Mesenchymal stem cell (in vitro differentiated cells and primary cell): ENCODE results near the gene SOHLH1.

Experiments
- DNase-seq: peaks from one replicate; pipeline ENCODE4 v3.0.0-alpha.2; 2013
- H2AFZ ChIP-seq: one replicate; pipeline ENCODE4 v1.6.1; 2013; ENCODE audit warnings: low read depth, mild to moderate bottlenecking, control low read depth, inconsistent platforms, low read length, moderate library complexity
- H2AK5ac ChIP-seq: 2 replicates; pipeline ENCODE4 v1.6.1; 2013; ENCODE audit warnings: low read length, moderate library complexity, mild to moderate bottlenecking, inconsistent platforms; ENCODE audit not compliant: severe bottlenecking
- H2BK120ac ChIP-seq: one replicate; pipeline ENCODE4 v1.6.1; 2013; ENCODE audit warnings: low read depth, mild to moderate bottlenecking, inconsistent platforms, low read length, moderate library complexity
- H2BK12ac ChIP-seq, 2 experiments: one replicate each; pipeline ENCODE4 v1.6.1; 2013; ENCODE audit warnings: inconsistent platforms in 2 of 2, low read length in 2 of 2, mild to moderate bottlenecking in 2 of 2, moderate library complexity in 2 of 2, control low read depth in 1 of 2
- H2BK15ac ChIP-seq: one replicate; pipeline ENCODE4 v1.6.1; 2013; ENCODE audit warnings: mild to moderate bottlenecking, low read depth, inconsistent platforms; ENCODE audit not compliant: poor library complexity, severe bottlenecking
- H2BK5ac ChIP-seq: 2 replicates; pipeline ENCODE4 v1.6.1; 2013; ENCODE audit warnings: low read depth, mild to moderate bottlenecking, low read length, control low read depth, inconsistent platforms; ENCODE audit not compliant: poor library complexity, severe bottlenecking
- H3K14ac ChIP-seq, 2 experiments: one replicate each; pipeline ENCODE4 v1.6.1; 2013; ENCODE audit warnings: inconsistent platforms in 2 of 2, low read length in 2 of 2, control low read depth in 1 of 2, mild to moderate bottlenecking in 1 of 2, moderate library complexity in 1 of 2
- H3K18ac ChIP-seq, 2 experiments: one replicate each; pipeline ENCODE4 v1.6.1; 2013; ENCODE audit warnings: inconsistent platforms in 2 of 2, low read length in 2 of 2, control low read depth in 1 of 2, low read depth in 1 of 2, mild to moderate bottlenecking in 1 of 2
- H3K23ac ChIP-seq, 2 experiments: one replicate each; pipeline ENCODE4 v1.6.1; 2013; ENCODE audit warnings: inconsistent platforms in 2 of 2, low read length in 2 of 2, mild to moderate bottlenecking in 2 of 2, moderate library complexity in 2 of 2, control low read depth in 1 of 2
- H3K27ac ChIP-seq: 2 replicates; pipeline ENCODE4 v1.5.1; 2013; ENCODE audit warnings: mild to moderate bottlenecking, moderate library complexity, low read length, control low read depth, inconsistent platforms; ENCODE audit not compliant: poor library complexity, severe bottlenecking
- H3K27me3 ChIP-seq, 2 experiments: 2 replicates each; pipeline versions ENCODE4 v1.6.1 to v1.7.0; 2013; ENCODE audit warnings: low read length in 2 of 2, mild to moderate bottlenecking in 2 of 2, moderate library complexity in 2 of 2, control low read depth in 1 of 2, inconsistent platforms in 1 of 2; ENCODE audit not compliant: control insufficient read depth in 1 of 2, insufficient read depth in 1 of 2
- H3K36me3 ChIP-seq, 2 experiments: 2 replicates each; pipeline versions ENCODE4 v1.6.1 to v1.7.0; 2013; ENCODE audit warnings: low read length in 2 of 2, control low read depth in 1 of 2, inconsistent platforms in 1 of 2, low read depth in 1 of 2, mild to moderate bottlenecking in 1 of 2; ENCODE audit not compliant: insufficient read depth in 2 of 2, control insufficient read depth in 1 of 2
- H3K4ac ChIP-seq, 2 experiments: one replicate each; pipeline ENCODE4 v1.6.1; 2013; ENCODE audit warnings: inconsistent platforms in 2 of 2, low read length in 2 of 2, mild to moderate bottlenecking in 2 of 2, moderate library complexity in 2 of 2, control low read depth in 1 of 2, low read depth in 1 of 2
- H3K4me1 ChIP-seq: 2 replicates; pipeline ENCODE4 v1.6.1; 2013; ENCODE audit warnings: low read depth, low read length, control low read depth; ENCODE audit not compliant: control insufficient read depth, insufficient read depth
- H3K4me2 ChIP-seq: 2 replicates; pipeline ENCODE4 v1.6.1; 2013; ENCODE audit warnings: low read length, mild to moderate bottlenecking, inconsistent platforms; ENCODE audit not compliant: poor library complexity, severe bottlenecking
- H3K4me3 ChIP-seq, 2 experiments: 2 replicates each; pipeline versions ENCODE4 v1.5.1 to v1.7.0; 2013; ENCODE audit warnings: low read length in 2 of 2, mild to moderate bottlenecking in 2 of 2, control low read depth in 1 of 2, low read depth in 1 of 2; ENCODE audit not compliant: insufficient read depth in 1 of 2
- H3K79me1 ChIP-seq: replicated peaks from 2 replicates; pipeline ENCODE4 v1.6.1; 2013; ENCODE audit warnings: mild to moderate bottlenecking, control low read depth, low read length, inconsistent platforms; ENCODE audit not compliant: poor library complexity, severe bottlenecking
- H3K9ac ChIP-seq: 2 replicates; pipeline ENCODE4 v1.7.0; 2013; ENCODE audit warnings: mild to moderate bottlenecking, low read length, moderate library complexity
- H3K9me3 ChIP-seq: 2 replicates; pipeline ENCODE4 v1.7.0; 2013; ENCODE audit warnings: mild to moderate bottlenecking, low read length; ENCODE audit not compliant: control insufficient read depth
- H4K8ac ChIP-seq: one replicate; pipeline ENCODE4 v1.6.1; 2013; ENCODE audit warnings: inconsistent platforms, mild to moderate bottlenecking, low read length, moderate library complexity
- H4K91ac ChIP-seq: one replicate; pipeline ENCODE4 v1.6.1; 2013; ENCODE audit warnings: mild to moderate bottlenecking, low read length, inconsistent platforms
- WGBS: methylation state at CpG from one replicate; pipeline ENCODE4 v1.1.7; 2013; ENCODE audit warnings: mixed read lengths; 5-methylcytosine and 5-hydroxymethylcytosine counted together

Gene SOHLH1

GRCh38 chr9:135692410-135692809 lies 6.9 kb downstream of the SOHLH1 start:
- Histone ChIP-seq H2BK12ac (no peak overlapping the region), H3K9ac (no peak overlapping the region), H3K4me3 (no peak overlapping the region), H3K14ac (no peak overlapping the region), H3K4me1 (peaks cover 7% of the 10 kb centered on the region), H3K9me3 (no peaks in the 10 kb centered on the region), H2BK15ac (no peak overlapping the region), H3K27ac (no peak overlapping the region), H3K23ac (no peak overlapping the region), H3K18ac (no peak overlapping the region), H3K4me2 (no peak overlapping the region), H3K4ac (no peak overlapping the region), H2BK120ac (no peak overlapping the region), H2AFZ (no peak overlapping the region), H3K79me1 (no peaks in the 10 kb centered on the region), H2AK5ac (no peak overlapping the region), H3K36me3 (no peaks in the 10 kb centered on the region), H3K27me3 (peaks cover 0 to 31% of the 10 kb centered on the region in 2 experiments), H4K8ac (no peak overlapping the region), H2BK5ac (no peak overlapping the region), H4K91ac (no peak overlapping the region)
- no peak for DNase-seq
- 75% methylated on average over 11 of the region's 11 CpGs for WGBS

- Histone ChIP-seq H3K9ac (no peak overlapping the region), H3K27ac (no peak overlapping the region), H3K14ac (peak overlapping the region in 1 of 2 experiments; percentile 49), H3K4me2 (no peak overlapping the region), H2AFZ (no peak overlapping the region), H3K4me1 (peaks cover 7% of the 10 kb centered on the region), H3K79me1 (no peaks in the 10 kb centered on the region), H3K9me3 (no peaks in the 10 kb centered on the region), H2BK12ac (no peak overlapping the region), H3K18ac (no peak overlapping the region), H2BK15ac (no peak overlapping the region), H3K36me3 (no peaks in the 10 kb centered on the region), H2BK120ac (no peak overlapping the region), H2AK5ac (no peak overlapping the region), H4K91ac (no peak overlapping the region), H3K23ac (no peak overlapping the region), H3K4ac (no peak overlapping the region), H3K4me3 (no peak overlapping the region), H3K27me3 (peaks cover 0 to 30% of the 10 kb centered on the region in 2 experiments), H4K8ac (no peak overlapping the region), H2BK5ac (no peak overlapping the region)
- DNase-seq = no peak
- WGBS = 86% methylated on average over 19 of the region's 19 CpGs
These were observed 8.3 kb downstream of the SOHLH1 start for GRCh38 chr9:135690836-135691570.

- DNase-seq = no peak
- no peak overlapping the region for H4K8ac ChIP-seq
- H2AK5ac ChIP-seq = no peak overlapping the region
- H3K14ac ChIP-seq = no peak overlapping the region
- H3K27me3 ChIP-seq = peaks cover 0 to 30% of the 10 kb centered on the region in 2 experiments
- no peak overlapping the region for H2BK120ac ChIP-seq
- no peak overlapping the region for H4K91ac ChIP-seq
- H3K9me3 ChIP-seq = no peaks in the 10 kb centered on the region
- H3K36me3 ChIP-seq = no peaks in the 10 kb centered on the region
- no peak overlapping the region for H2AFZ ChIP-seq
- no peaks in the 10 kb centered on the region for H3K79me1 ChIP-seq
- no peak overlapping the region for H3K4ac ChIP-seq
- no peak overlapping the region for H2BK12ac ChIP-seq
- H2BK5ac ChIP-seq = no peak overlapping the region
- H3K4me2 ChIP-seq = no peak overlapping the region
- H3K18ac ChIP-seq = no peak overlapping the region
- 91% methylated on average over 10 of the region's 10 CpGs for WGBS
- no peak overlapping the region for H3K23ac ChIP-seq
- H2BK15ac ChIP-seq = no peak overlapping the region
- H3K4me1 ChIP-seq = peaks cover 7% of the 10 kb centered on the region
- no peak overlapping the region for H3K27ac ChIP-seq
- no peak overlapping the region for H3K4me3 ChIP-seq
- H3K9ac ChIP-seq = no peak overlapping the region
These were observed 10.3 kb downstream of the SOHLH1 start for GRCh38 chr9:135689011-135689410.

- peaks cover 2% of the 10 kb centered on the region for H3K4me1 ChIP-seq
These were observed 12.1 kb downstream of the SOHLH1 start for GRCh38 chr9:135687216-135687615.

More at GRCh38 chr9:135687216-135687615, 12.1 kb downstream of the SOHLH1 start:
- no peak overlapping the region for H3K9ac ChIP-seq
- H3K4me2 ChIP-seq = no peak overlapping the region
- H4K91ac ChIP-seq = peak overlapping the region; percentile 6
- DNase-seq = no peak
- no peak overlapping the region for H3K27ac ChIP-seq
- H3K4me3 ChIP-seq = no peak overlapping the region
- H2BK12ac ChIP-seq = no peak overlapping the region
- no peak overlapping the region for H2AFZ ChIP-seq
- no peaks in the 10 kb centered on the region for H3K79me1 ChIP-seq
- H3K9me3 ChIP-seq = no peaks in the 10 kb centered on the region
- H3K4ac ChIP-seq = no peak overlapping the region
- peaks cover 0 to 16% of the 10 kb centered on the region in 2 experiments for H3K27me3 ChIP-seq
- H2BK5ac ChIP-seq = no peak overlapping the region
- no peak overlapping the region for H2BK120ac ChIP-seq
- H2BK15ac ChIP-seq = no peak overlapping the region
- no peak overlapping the region for H3K14ac ChIP-seq
- H4K8ac ChIP-seq = no peak overlapping the region
- H3K23ac ChIP-seq = no peak overlapping the region
- no peak overlapping the region for H2AK5ac ChIP-seq
- H3K36me3 ChIP-seq = no peaks in the 10 kb centered on the region
- WGBS = 82% methylated on average over 15 of the region's 15 CpGs
- no peak overlapping the region for H3K18ac ChIP-seq
